Astrocyte (in vitro differentiated cells and primary cell): Measurements from ENCODE around the gene ATAD3A.

ENCODE experiments used
- EZH2 ChIP-seq: IDR thresholded peaks from 2 replicates; pipeline ENCODE4 v1.6.1; 2012; ENCODE audit warnings: mild to moderate bottlenecking, low read length, inconsistent platforms; ENCODE audit not compliant: insufficient read depth
- TF ChIP-seq, protein P1 (sequence below): IDR thresholded peaks from 2 replicates; pipeline ENCODE4 v1.5.1; 2011; ENCODE audit warnings: low read depth, mild to moderate bottlenecking, inconsistent platforms, low read length, moderate library complexity; ENCODE audit not compliant: insufficient read depth

DNA sequence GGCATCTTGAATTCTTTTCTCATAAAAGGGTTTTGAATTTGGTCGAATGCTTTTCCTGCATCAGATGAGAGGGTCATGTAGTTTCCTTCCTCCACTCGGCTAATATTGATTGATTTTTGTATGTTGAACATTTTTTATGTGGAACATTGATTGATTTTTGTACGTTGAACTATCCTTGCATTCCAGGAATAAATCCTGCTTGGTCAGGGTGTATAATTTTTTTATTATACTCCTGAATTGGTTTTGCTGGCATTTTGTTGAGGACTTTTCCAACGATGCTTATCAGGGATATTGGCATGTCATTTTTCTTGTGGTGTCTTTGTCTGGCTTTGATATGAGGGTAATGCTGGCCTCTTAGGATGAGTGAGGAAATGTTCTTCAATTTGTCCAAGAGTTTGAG is 20.0 kb downstream of the ATAD3A start:
- TF ChIP-seq, protein P1, sequence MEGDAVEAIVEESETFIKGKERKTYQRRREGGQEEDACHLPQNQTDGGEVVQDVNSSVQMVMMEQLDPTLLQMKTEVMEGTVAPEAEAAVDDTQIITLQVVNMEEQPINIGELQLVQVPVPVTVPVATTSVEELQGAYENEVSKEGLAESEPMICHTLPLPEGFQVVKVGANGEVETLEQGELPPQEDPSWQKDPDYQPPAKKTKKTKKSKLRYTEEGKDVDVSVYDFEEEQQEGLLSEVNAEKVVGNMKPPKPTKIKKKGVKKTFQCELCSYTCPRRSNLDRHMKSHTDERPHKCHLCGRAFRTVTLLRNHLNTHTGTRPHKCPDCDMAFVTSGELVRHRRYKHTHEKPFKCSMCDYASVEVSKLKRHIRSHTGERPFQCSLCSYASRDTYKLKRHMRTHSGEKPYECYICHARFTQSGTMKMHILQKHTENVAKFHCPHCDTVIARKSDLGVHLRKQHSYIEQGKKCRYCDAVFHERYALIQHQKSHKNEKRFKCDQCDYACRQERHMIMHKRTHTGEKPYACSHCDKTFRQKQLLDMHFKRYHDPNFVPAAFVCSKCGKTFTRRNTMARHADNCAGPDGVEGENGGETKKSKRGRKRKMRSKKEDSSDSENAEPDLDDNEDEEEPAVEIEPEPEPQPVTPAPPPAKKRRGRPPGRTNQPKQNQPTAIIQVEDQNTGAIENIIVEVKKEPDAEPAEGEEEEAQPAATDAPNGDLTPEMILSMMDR: no peak
- no peak for TF ChIP-seq EZH2
